Activated CD8-positive, alpha-beta T cell treated with anti-CD3 and anti-CD28 coated beads for 36 hours (primary cell): Measurements from ENCODE around the gene SUSD2. TPM values are rescaled to one million over a fixed set of nuclear protein-coding genes. Genes with fewer than 3 reads are reported as not detected.
"Not testable (repeated sequence)": the region's sequence is repeated elsewhere in the genome, so short reads cannot be mapped to it uniquely, and the experiment has no call there.

Experiments
- ATAC-seq: fragments of 200-7000 bp; cut with Tn5 transposase; one replicate; pipeline ENCODE4 v1.10.0; 2021; ENCODE audit warnings: mild to moderate bottlenecking, moderate library complexity
- CTCF ChIA-PET: fragments of 350-600 bp; sonication (Branson Sonifier 250); formaldehyde crosslinking; loops from one replicate; lab custom pipeline; 2021; ENCODE audit warnings: antibody characterized with exemption; lab: Charles Lee
- POLR2A ChIA-PET: fragments of 350-600 bp; sonication (Branson Sonifier 250); formaldehyde crosslinking; loops from one replicate; lab custom pipeline; 2021; ENCODE audit warnings: antibody characterized with exemption; lab: Charles Lee
- DNase-seq: peaks from one replicate; pipeline ENCODE4 v3.0.0-alpha.2; 2020
- H3K27ac Mint-ChIP-seq: one replicate; pipeline ENCODE4 v1.8.0; 2021; ENCODE audit warnings: mild to moderate bottlenecking, mixed read lengths
- H3K27me3 Mint-ChIP-seq: one replicate; pipeline ENCODE4 v1.8.0; 2021; ENCODE audit warnings: mixed read lengths
- H3K36me3 Mint-ChIP-seq: one replicate; pipeline ENCODE4 v1.8.0; 2021; ENCODE audit warnings: low read depth, mixed read lengths
- H3K4me1 Mint-ChIP-seq: one replicate; pipeline ENCODE4 v1.8.0; 2021; ENCODE audit warnings: low read depth, mixed read lengths
- H3K4me3 Mint-ChIP-seq: one replicate; pipeline ENCODE4 v1.8.0; 2021; ENCODE audit warnings: mild to moderate bottlenecking, moderate library complexity, mixed read lengths
- H3K9me3 Mint-ChIP-seq: one replicate; pipeline ENCODE4 v1.8.0; 2021; ENCODE audit warnings: mixed read lengths
- CTCF ChIP-seq: fragments of 200-600 bp; IDR thresholded peaks from one replicate; pipeline ENCODE4 v1.8.0; 2022; ENCODE audit warnings: antibody characterized with exemption, mild to moderate bottlenecking
- intact Hi-C: fragments of 100-400 bp; cut with micrococcal nuclease; formaldehyde crosslinking; loops from one replicate; pipeline ENCODE4 v1.10.0; 2022
- total RNA-seq, 2 experiments: library from RNA; stranded (reverse); gene quantifications; one replicate each; pipeline ENCODE4 v1.2.3, GENCODE V29; 2021

Gene SUSD2
- total RNA-seq, 2 experiments from 2014 or later, result 0.65 to 0.95 TPM

GRCh38 chr22:24179478-24180210 lies 1.6 kb upstream of the SUSD2 start:
- intact Hi-C loops, result loop anchor here (10.0 kb wide), 1 partner anchor 55 kb away; no protein-coding TSS in a partner anchor

GRCh38 chr22:24180316-24181087 lies 785 bp upstream of the SUSD2 start:
- DNase-seq, result no peak
- CTCF ChIA-PET, result interaction anchor here (1.1 kb wide), 1 partner anchor 16 kb away, joined by 3 read pairs; no protein-coding TSS in a partner anchor

More at GRCh38 chr22:24179478-24180210, 1.6 kb upstream of the SUSD2 start:
- CTCF ChIA-PET, result interaction anchor here (0.9 to 1.4 kb wide), 4 partner anchors 22 to 73 kb away, joined by 3 to 6 read pairs (median 4); no protein-coding TSS in a partner anchor
- Mint-ChIP-seq H3K36me3 (peaks cover 2% of the 10 kb centered on the region), H3K27ac (peak overlapping the region; percentile 30), H3K4me3 (no peak overlapping the region), H3K4me1 (peaks cover 4% of the 10 kb centered on the region), H3K9me3 (no peaks in the 10 kb centered on the region), H3K27me3 (no peaks in the 10 kb centered on the region)
- no peak for DNase-seq
- POLR2A ChIA-PET, result interaction anchor here (1.1 kb wide), 1 partner anchor 22 kb away, joined by 3 read pairs; no protein-coding TSS in a partner anchor
- no peak for TF ChIP-seq CTCF
- ATAC-seq, result no peak

GRCh38 chr22:24181996-24182899 lies 961 bp downstream of the SUSD2 start:
- DNase-seq, result no peak
- Mint-ChIP-seq H3K27ac (no peak overlapping the region), H3K9me3 (no peaks in the 10 kb centered on the region), H3K27me3 (no peaks in the 10 kb centered on the region), H3K4me1 (peaks cover 4% of the 10 kb centered on the region), H3K36me3 (peaks cover 2% of the 10 kb centered on the region), H3K4me3 (no peak overlapping the region)
- ATAC-seq, result no peak
- POLR2A ChIA-PET, result no interaction called here
- intact Hi-C loops, result loop anchor here (10.0 kb wide), 1 partner anchor 53 kb away; no protein-coding TSS in a partner anchor
- TF ChIP-seq CTCF, result no peak
- CTCF ChIA-PET, result no interaction called here

More at GRCh38 chr22:24180316-24181087, 785 bp upstream of the SUSD2 start:
- Mint-ChIP-seq H3K4me1 (peaks cover 4% of the 10 kb centered on the region), H3K27ac (no peak overlapping the region), H3K9me3 (no peaks in the 10 kb centered on the region), H3K4me3 (no peak overlapping the region), H3K27me3 (no peaks in the 10 kb centered on the region), H3K36me3 (peaks cover 2% of the 10 kb centered on the region)
- intact Hi-C loops, result loop anchor here (10.0 kb wide), 1 partner anchor 54 kb away; no protein-coding TSS in a partner anchor
- no peak for TF ChIP-seq CTCF
- POLR2A ChIA-PET, result no interaction called here
- no peak for ATAC-seq

GRCh38 chr22:24182900-24183246 lies 1.6 kb downstream of the SUSD2 start:
- H3K9me3 Mint-ChIP-seq, CTCF ChIA-PET, H3K4me1 Mint-ChIP-seq, ATAC-seq, H3K27me3 Mint-ChIP-seq, DNase-seq, H3K4me3 Mint-ChIP-seq, H3K36me3 Mint-ChIP-seq, POLR2A ChIA-PET, H3K27ac Mint-ChIP-seq: not testable (repeated sequence)
- intact Hi-C loops, result loop anchor here (10.0 kb wide), 1 partner anchor 52 kb away; no protein-coding TSS in a partner anchor
